ENCODE results near the gene TPO.

GRCh38 chr2:1556776-1557466 lies 143.7 kb downstream of the TPO start:
- TF ChIP-seq CTCF (IDR thresholded peaks at IDR 0.05): no peak
- TF ChIP-seq EZH2 (IDR thresholded peaks at IDR 0.05): no peak
